ENCODE data around the gene RGS5.

- TF ChIP-seq CTCF (IDR thresholded peaks at IDR 0.05; ENCODE audit: insufficient read depth, low read length) (peak; percentile 79), POLR2AphosphoS5 (IDR thresholded peaks at IDR 0.05; ENCODE audit: low read depth) (no peak)
Measured at GRCh38 chr1:163174524-163175437, 27.9 kb downstream of the RGS5 start.

All from HL-60 (cell line).